Measurements from ENCODE around the gene PILRA.
"Not testable (repeated sequence)": the region's sequence is repeated elsewhere in the genome, so short reads cannot be mapped to it uniquely, and the experiment has no call there.

PILRA gene

DNA sequence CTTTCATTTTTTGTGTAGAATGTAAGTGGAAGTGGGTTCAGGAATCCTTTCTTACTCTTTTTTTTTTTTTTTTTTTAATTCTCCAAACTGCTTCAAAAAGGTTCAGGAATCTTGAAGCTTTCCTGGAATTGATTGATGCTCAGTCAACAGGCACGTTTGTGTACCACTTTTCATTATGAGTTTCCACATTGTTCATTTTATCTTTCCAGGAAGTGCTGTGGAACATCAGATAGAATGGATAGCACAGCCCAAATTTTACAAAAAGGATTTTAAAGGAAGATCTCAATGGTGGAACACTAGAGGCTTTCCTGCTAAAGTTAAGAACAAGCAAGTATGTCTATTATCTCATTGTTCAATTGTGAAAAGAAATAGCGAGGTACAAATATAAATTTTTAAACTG lies 64.9 kb downstream of the PILRA start:
- no peak for DNase-seq (ENCODE audit: low read depth in 1 of 2, low spot score in 1 of 2)
- Histone ChIP-seq H3K27ac (replicated peaks) (no peak overlapping the region), H3K4me3 (replicated peaks; ENCODE audit: insufficient read depth, low read length) (no peak overlapping the region), H3K27me3 (ENCODE audit: insufficient read depth, poor library complexity, severe bottlenecking) (no peaks in the 10 kb centered on the region)
- TF ChIP-seq, protein P1, sequence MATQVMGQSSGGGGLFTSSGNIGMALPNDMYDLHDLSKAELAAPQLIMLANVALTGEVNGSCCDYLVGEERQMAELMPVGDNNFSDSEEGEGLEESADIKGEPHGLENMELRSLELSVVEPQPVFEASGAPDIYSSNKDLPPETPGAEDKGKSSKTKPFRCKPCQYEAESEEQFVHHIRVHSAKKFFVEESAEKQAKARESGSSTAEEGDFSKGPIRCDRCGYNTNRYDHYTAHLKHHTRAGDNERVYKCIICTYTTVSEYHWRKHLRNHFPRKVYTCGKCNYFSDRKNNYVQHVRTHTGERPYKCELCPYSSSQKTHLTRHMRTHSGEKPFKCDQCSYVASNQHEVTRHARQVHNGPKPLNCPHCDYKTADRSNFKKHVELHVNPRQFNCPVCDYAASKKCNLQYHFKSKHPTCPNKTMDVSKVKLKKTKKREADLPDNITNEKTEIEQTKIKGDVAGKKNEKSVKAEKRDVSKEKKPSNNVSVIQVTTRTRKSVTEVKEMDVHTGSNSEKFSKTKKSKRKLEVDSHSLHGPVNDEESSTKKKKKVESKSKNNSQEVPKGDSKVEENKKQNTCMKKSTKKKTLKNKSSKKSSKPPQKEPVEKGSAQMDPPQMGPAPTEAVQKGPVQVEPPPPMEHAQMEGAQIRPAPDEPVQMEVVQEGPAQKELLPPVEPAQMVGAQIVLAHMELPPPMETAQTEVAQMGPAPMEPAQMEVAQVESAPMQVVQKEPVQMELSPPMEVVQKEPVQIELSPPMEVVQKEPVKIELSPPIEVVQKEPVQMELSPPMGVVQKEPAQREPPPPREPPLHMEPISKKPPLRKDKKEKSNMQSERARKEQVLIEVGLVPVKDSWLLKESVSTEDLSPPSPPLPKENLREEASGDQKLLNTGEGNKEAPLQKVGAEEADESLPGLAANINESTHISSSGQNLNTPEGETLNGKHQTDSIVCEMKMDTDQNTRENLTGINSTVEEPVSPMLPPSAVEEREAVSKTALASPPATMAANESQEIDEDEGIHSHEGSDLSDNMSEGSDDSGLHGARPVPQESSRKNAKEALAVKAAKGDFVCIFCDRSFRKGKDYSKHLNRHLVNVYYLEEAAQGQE (IDR thresholded peaks at IDR 0.05; ENCODE audit: insufficient replicate concordance, low read depth) = no peak
- TF ChIP-seq SPI1 (IDR thresholded peaks at IDR 0.05; ENCODE audit: borderline replicate concordance, low read depth) = no peak

DNA sequence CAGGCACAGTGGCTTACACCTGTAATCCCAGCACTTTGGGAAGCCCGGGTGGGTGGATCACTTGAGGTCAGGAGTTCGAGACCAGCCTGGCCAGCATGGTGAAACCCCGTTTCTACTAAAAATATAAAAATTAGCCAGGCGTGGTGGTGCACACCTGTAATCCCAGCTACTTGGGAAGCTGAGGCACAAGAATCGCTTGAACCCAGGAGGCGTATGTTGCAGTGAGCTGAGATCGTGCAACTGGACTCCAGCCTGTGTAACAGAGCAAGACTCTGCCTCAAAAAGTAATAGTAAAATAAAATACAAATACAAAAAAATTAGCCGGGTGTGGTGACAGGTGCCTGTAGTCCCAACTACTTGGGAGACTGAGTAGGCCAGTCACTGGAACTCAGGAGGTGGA lies 65.4 kb downstream of the PILRA start:
- not testable (repeated sequence) for H3K4me3 ChIP-seq (replicated peaks; ENCODE audit: insufficient read depth, low read length); DNase-seq (ENCODE audit: low read depth in 1 of 2, low spot score in 1 of 2); H3K27ac ChIP-seq (replicated peaks); H3K27me3 ChIP-seq (ENCODE audit: insufficient read depth, poor library complexity, severe bottlenecking)

DNA sequence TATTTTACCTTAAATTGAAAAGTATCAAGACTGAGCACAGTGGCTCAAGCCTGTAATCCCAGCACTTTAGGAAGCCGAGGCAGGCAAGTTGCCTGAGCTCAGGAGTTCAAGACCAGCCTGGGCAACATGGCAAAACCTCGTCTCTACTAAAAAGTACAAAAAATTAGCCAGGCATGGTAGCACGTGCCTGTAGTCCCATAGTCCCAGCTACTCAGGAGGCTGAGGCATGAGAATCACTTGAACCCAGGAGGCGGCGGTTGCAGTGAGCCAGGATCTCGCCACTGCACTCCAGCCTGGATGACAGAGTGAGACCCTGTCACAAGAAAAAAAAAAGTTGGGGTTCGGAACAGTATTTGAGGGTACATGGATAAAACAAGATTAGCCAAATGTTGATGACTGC lies 66.0 kb downstream of the PILRA start:
- H3K27ac ChIP-seq (replicated peaks); DNase-seq (ENCODE audit: low read depth in 1 of 2, low spot score in 1 of 2); H3K4me3 ChIP-seq (replicated peaks; ENCODE audit: insufficient read depth, low read length); H3K27me3 ChIP-seq (ENCODE audit: insufficient read depth, poor library complexity, severe bottlenecking): not testable (repeated sequence)

DNA sequence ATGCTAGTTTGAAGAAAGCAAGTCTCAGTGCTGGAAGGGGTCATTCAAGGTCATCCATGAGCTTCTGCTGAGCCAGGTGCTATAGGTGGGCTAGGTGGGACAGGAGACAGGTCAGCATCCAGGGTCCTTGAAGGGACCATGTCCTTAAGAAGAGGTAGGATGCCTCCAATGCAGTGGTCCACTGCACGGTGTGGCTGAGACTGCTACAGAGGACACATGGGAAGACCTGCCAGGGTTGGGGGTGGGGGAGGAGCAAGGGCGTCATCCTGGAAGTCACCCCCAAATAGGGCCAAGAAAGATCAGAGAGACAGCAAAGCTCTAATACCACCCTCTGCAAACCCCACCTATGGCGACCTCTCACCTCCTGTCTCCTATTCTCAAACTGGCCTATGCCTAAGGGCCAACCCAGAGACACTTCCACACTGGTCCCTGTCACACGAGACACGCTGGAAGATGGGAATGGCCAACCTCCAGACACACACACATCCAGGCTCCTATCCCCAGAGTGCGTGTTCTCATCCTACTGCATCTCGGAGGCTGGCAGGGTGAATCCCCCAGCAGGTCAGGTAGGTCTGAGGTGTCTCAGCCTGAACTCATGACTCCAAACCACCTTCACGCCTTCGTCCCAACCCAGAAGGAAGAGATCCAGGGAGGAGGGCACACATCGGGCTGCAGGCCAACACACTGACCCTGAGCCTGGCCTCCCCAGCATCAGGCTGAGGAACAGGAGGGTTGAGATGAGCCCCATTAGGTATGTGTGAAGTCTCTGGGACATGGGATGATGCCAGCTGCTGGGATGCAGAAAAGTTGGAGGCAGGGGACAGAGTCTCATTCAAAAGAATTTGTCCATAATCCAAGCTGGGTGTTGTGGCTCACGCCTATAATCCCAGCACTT lies 68.6 kb downstream of the PILRA start:
- no peak for DNase-seq (ENCODE audit: low read depth in 1 of 2, low spot score in 1 of 2)
- Histone ChIP-seq H3K27ac (replicated peaks) (no peak overlapping the region), H3K4me3 (replicated peaks; ENCODE audit: insufficient read depth, low read length) (no peak overlapping the region), H3K27me3 (ENCODE audit: insufficient read depth, poor library complexity, severe bottlenecking) (no peaks in the 10 kb centered on the region)
- TF ChIP-seq, protein P2, sequence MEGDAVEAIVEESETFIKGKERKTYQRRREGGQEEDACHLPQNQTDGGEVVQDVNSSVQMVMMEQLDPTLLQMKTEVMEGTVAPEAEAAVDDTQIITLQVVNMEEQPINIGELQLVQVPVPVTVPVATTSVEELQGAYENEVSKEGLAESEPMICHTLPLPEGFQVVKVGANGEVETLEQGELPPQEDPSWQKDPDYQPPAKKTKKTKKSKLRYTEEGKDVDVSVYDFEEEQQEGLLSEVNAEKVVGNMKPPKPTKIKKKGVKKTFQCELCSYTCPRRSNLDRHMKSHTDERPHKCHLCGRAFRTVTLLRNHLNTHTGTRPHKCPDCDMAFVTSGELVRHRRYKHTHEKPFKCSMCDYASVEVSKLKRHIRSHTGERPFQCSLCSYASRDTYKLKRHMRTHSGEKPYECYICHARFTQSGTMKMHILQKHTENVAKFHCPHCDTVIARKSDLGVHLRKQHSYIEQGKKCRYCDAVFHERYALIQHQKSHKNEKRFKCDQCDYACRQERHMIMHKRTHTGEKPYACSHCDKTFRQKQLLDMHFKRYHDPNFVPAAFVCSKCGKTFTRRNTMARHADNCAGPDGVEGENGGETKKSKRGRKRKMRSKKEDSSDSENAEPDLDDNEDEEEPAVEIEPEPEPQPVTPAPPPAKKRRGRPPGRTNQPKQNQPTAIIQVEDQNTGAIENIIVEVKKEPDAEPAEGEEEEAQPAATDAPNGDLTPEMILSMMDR (IDR thresholded peaks at IDR 0.05; ENCODE audit: insufficient read depth, low read length) = no peak
- TF ChIP-seq SPI1 (IDR thresholded peaks at IDR 0.05; ENCODE audit: borderline replicate concordance, low read depth) = no peak
- TF ChIP-seq GABPA (IDR thresholded peaks at IDR 0.05; ENCODE audit: low read depth) = no peak
- no peak for TF ChIP-seq POLR2AphosphoS5 (IDR thresholded peaks at IDR 0.05; ENCODE audit: low read depth)
- TF ChIP-seq, protein P1 (IDR thresholded peaks at IDR 0.05; ENCODE audit: insufficient replicate concordance, low read depth) = no peak

DNA sequence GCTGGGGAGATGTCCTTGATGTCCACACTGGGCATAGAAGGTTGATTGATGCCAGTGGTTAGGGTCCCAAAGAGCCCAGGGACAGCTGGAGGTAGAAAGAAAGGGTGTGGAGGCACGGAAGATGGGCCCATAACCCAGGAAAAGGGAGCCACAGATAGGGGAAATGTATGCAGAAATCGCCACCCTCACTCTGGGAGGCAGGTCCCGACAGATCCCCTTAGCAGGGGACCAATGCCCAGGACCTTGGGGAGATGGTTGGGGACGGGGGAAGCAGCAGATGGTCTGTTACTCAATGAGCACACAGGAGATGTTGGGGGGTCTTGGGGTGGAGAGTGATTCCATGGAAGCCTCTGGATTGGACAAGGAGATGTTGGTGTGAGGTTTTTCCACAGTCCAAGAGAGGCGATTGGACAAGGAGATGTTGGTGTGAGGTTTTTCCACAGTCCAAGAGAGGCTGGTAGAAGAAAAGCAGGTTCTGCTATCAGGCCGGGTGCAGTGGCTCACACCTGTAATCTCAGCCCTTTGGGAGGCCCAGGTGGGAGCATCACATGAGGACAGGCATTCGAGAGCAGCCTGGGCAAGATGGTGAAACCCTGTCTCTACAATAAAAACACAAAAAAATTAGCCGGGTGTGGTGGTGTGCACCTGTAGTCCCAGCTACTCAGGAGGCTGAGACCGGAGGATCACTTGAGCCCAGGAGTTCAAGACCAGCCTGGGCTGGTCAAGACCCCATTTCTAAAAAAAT lies 70.0 kb downstream of the PILRA start:
- Histone ChIP-seq H3K4me3 (replicated peaks; ENCODE audit: insufficient read depth, low read length) (no peak overlapping the region), H3K27ac (replicated peaks) (no peak overlapping the region), H3K27me3 (ENCODE audit: insufficient read depth, poor library complexity, severe bottlenecking) (no peaks in the 10 kb centered on the region)
- DNase-seq (ENCODE audit: low read depth in 1 of 2, low spot score in 1 of 2) = no peak
- TF ChIP-seq, protein P1 (IDR thresholded peaks at IDR 0.05; ENCODE audit: insufficient replicate concordance, low read depth) = no peak
- TF ChIP-seq, protein P2 (IDR thresholded peaks at IDR 0.05; ENCODE audit: insufficient read depth, low read length) = no peak
- TF ChIP-seq POLR2AphosphoS5 (IDR thresholded peaks at IDR 0.05; ENCODE audit: low read depth) = no peak
- no peak for TF ChIP-seq SPI1 (IDR thresholded peaks at IDR 0.05; ENCODE audit: borderline replicate concordance, low read depth)
